Gastroesophageal sphincter (tissue), 4 donors: ENCODE data around the gene HS6ST3. TPM values are rescaled to one million over a fixed set of nuclear protein-coding genes. Genes with fewer than 3 reads are reported as not detected.

Experiments
- ATAC-seq: fragments of 150-250 bp; one replicate; pipeline ENCODE4 v1.9.1; 2016; ENCODE audit warnings: mild to moderate bottlenecking, moderate library complexity
- H3K27ac ChIP-seq, 4 donors: fragments of 200-600 bp; sonication (generic) in 3 of 4; 1 replicate in 3 of 4; 2 replicates in 1 of 4; pipeline ENCODE4 v1.5.1; 2016 to 2019
- H3K27me3 ChIP-seq: fragments of 200-600 bp; sonication (generic); one replicate; pipeline ENCODE4 v1.5.1; 2019
- H3K36me3 ChIP-seq, 2 donors: fragments of 200-600 bp; sonication (generic); one replicate each; pipeline ENCODE4 v1.5.1; 2019; ENCODE audit warnings: control low read depth in 1 of 2
- H3K4me1 ChIP-seq, 3 donors: fragments of 200-600 bp; sonication (generic); 1 replicate in 2 of 3; 2 replicates in 1 of 3; pipeline ENCODE4 v1.5.1; 2016 to 2019; ENCODE audit warnings: control low read depth in 2 of 3
- H3K4me3 ChIP-seq, 2 donors: fragments of 200-600 bp; sonication (generic); one replicate each; pipeline ENCODE4 v1.5.1; 2019; ENCODE audit warnings: mild to moderate bottlenecking in 1 of 2, moderate library complexity in 1 of 2
- H3K9me3 ChIP-seq, 3 donors: fragments of 200-600 bp; sonication (generic); one replicate each; pipeline ENCODE4 v1.5.1; 2017 to 2019; ENCODE audit warnings: control low read depth in 2 of 3
- EP300 ChIP-seq: sonication (generic); formaldehyde crosslinking; IDR thresholded peaks from one replicate; pipeline ENCODE4 v1.6.1; 2017; ENCODE audit warnings: antibody characterized with exemption, mild to moderate bottlenecking
- POLR2A ChIP-seq, 2 donors: fragments of 450-650 bp; IDR thresholded peaks; one replicate each; pipeline ENCODE4 v1.6.1; 2017; ENCODE audit warnings: antibody characterized with exemption in 2 of 2, mild to moderate bottlenecking in 2 of 2, moderate library complexity in 1 of 2
- POLR2AphosphoS5 ChIP-seq: sonication (generic); formaldehyde crosslinking; IDR thresholded peaks from one replicate; pipeline ENCODE4 v1.6.1; 2017; ENCODE audit warnings: antibody characterized with exemption
- WGBS, 2 donors: methylation state at CpG; one replicate each; pipeline ENCODE4 v1.1.5; 2018; ENCODE audit warnings: low coverage in 1 of 2; 5-methylcytosine and 5-hydroxymethylcytosine counted together
- total RNA-seq, 4 donors: library from RNA; depleted of rRNA; stranded (reverse); fragments of >200 nt; gene quantifications; one replicate each; pipeline ENCODE4 v1.1.0, GENCODE V29; 2016
- TF ChIP-seq, protein P1 (sequence below), 4 experiments: fragments of 200-600 bp in 2 of 4; fragments of 450-650 bp in 2 of 4; sonication (generic) in 1 of 4; IDR thresholded peaks; one replicate each; pipeline ENCODE4 v1.5.1; 2017 to 2019; ENCODE audit warnings: antibody characterized with exemption in 4 of 4, mild to moderate bottlenecking in 2 of 4, moderate library complexity in 2 of 4

Gene HS6ST3
- total RNA-seq, 4 donors from 2014 or later, result 3.4 to 13.2 (median 5.2) TPM

- Histone ChIP-seq H3K4me3 (no peak overlapping the region), H3K27ac (no peak overlapping the region), H3K9me3 (no peaks in the 10 kb centered on the region), H3K27me3 (no peaks in the 10 kb centered on the region), H3K36me3 (no peaks in the 10 kb centered on the region), H3K4me1 (no peaks in the 10 kb centered on the region)
- WGBS, 2 donors, result 67 to 93% methylated on average over 1 to 2 of the region's 2 CpGs
- no peak for ATAC-seq
- TF ChIP-seq EP300, result no peak
- TF ChIP-seq POLR2AphosphoS5, result no peak
- TF ChIP-seq, protein P1, sequence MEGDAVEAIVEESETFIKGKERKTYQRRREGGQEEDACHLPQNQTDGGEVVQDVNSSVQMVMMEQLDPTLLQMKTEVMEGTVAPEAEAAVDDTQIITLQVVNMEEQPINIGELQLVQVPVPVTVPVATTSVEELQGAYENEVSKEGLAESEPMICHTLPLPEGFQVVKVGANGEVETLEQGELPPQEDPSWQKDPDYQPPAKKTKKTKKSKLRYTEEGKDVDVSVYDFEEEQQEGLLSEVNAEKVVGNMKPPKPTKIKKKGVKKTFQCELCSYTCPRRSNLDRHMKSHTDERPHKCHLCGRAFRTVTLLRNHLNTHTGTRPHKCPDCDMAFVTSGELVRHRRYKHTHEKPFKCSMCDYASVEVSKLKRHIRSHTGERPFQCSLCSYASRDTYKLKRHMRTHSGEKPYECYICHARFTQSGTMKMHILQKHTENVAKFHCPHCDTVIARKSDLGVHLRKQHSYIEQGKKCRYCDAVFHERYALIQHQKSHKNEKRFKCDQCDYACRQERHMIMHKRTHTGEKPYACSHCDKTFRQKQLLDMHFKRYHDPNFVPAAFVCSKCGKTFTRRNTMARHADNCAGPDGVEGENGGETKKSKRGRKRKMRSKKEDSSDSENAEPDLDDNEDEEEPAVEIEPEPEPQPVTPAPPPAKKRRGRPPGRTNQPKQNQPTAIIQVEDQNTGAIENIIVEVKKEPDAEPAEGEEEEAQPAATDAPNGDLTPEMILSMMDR (IDR thresholded peaks at IDR 0.05), result no peak
- no peak for TF ChIP-seq POLR2A (IDR thresholded peaks at IDR 0.05)
Measured at GRCh38 chr13:96159725-96160124, 69.8 kb downstream of the HS6ST3 start.

- H3K27ac ChIP-seq, result no peak overlapping the region
- H3K4me1 ChIP-seq, result no peaks in the 10 kb centered on the region
- H3K27me3 ChIP-seq, result no peaks in the 10 kb centered on the region
- no peaks in the 10 kb centered on the region for H3K9me3 ChIP-seq
- H3K36me3 ChIP-seq, result no peaks in the 10 kb centered on the region
- no peak for ATAC-seq
- WGBS, 2 donors, result 60 to 61% methylated on average over 3 of the region's 3 CpGs
- no peak for TF ChIP-seq POLR2AphosphoS5
- no peak for TF ChIP-seq EP300
- TF ChIP-seq POLR2A (IDR thresholded peaks at IDR 0.05), result no peak
- TF ChIP-seq, protein P1 (IDR thresholded peaks at IDR 0.05), result no peak
- no peak overlapping the region for H3K4me3 ChIP-seq
Measured at GRCh38 chr13:96161141-96161540, 71.2 kb downstream of the HS6ST3 start.

DNA sequence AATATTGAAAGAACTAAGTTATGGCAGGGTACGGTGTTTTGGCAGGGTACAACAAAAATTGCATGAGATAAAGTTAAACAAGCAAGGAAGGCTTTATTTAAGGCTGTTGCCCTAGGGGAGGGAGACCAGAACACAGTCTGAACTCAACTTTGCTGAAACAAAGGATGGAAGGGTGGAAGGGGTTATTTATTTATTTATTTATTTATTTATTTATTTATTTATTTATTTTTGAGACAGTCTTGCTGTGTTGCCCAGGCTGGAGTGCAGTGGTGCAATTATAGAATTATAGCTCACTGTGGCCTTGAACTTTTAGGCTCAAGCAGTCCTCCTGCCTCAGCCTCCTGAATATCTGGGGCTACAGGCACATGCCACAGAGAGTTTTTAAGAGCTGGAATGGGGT is 75.9 kb downstream of the HS6ST3 start:
- H3K4me3 ChIP-seq, result no peak overlapping the region
- no peaks in the 10 kb centered on the region for H3K4me1 ChIP-seq
- H3K9me3 ChIP-seq, result no peaks in the 10 kb centered on the region
- H3K27me3 ChIP-seq, result no peaks in the 10 kb centered on the region
- TF ChIP-seq EP300, result no peak
- no peak for TF ChIP-seq POLR2AphosphoS5
- TF ChIP-seq, protein P1 (IDR thresholded peaks at IDR 0.05), result no peak
- no peak for TF ChIP-seq POLR2A (IDR thresholded peaks at IDR 0.05)
- H3K36me3 ChIP-seq, result no peaks in the 10 kb centered on the region
- ATAC-seq, result no peak
- WGBS, 2 donors, result 89% methylated on average over 1 of the region's 1 CpG; no CpG with 5 or more reads in 1 of the 2 donors
- no peak overlapping the region for H3K27ac ChIP-seq

DNA sequence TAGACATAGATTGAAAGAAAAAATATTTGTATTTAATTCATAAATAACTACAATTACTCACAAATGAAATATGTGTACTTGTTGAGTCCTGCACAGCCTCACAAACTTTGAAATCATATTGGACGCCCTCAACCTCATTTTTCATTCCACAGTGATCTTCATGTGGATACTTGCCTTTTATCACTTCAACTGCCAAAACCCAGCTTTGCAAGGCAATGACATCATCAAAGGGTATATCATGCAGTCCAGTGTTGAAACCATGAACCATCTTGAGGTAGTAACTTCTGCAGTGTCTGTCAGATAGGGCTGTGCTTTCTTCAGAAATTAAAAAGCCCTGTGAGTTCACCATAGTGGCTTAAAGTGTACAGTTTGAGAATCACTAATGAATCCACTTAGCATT is 82.2 kb downstream of the HS6ST3 start:
- Histone ChIP-seq H3K27ac (no peak overlapping the region), H3K4me1 (no peaks in the 10 kb centered on the region), H3K9me3 (no peaks in the 10 kb centered on the region), H3K4me3 (no peak overlapping the region), H3K36me3 (no peaks in the 10 kb centered on the region), H3K27me3 (no peaks in the 10 kb centered on the region)
- 44 to 64% methylated on average over 1 of the region's 1 CpG for WGBS, 2 donors
- no peak for TF ChIP-seq POLR2AphosphoS5
- TF ChIP-seq, protein P1 (IDR thresholded peaks at IDR 0.05), result no peak
- no peak for TF ChIP-seq POLR2A (IDR thresholded peaks at IDR 0.05)
- TF ChIP-seq EP300, result no peak
- ATAC-seq, result no peak

- H3K4me3 ChIP-seq, result no peak overlapping the region
- peaks cover 0 to 18% (median 0%) of the 10 kb centered on the region in 3 donors for H3K4me1 ChIP-seq
- no peak overlapping the region for H3K27ac ChIP-seq
- WGBS, 2 donors, result 71 to 89% methylated on average over 1 of the region's 1 CpG
- no peaks in the 10 kb centered on the region for H3K27me3 ChIP-seq
- ATAC-seq, result no peak
- H3K36me3 ChIP-seq, result no peaks in the 10 kb centered on the region
- TF ChIP-seq POLR2AphosphoS5, result no peak
- no peak for TF ChIP-seq POLR2A (IDR thresholded peaks at IDR 0.05)
- TF ChIP-seq EP300, result no peak
- TF ChIP-seq, protein P1 (IDR thresholded peaks at IDR 0.05), result no peak
- no peaks in the 10 kb centered on the region for H3K9me3 ChIP-seq
Measured at GRCh38 chr13:96178759-96179158, 88.9 kb downstream of the HS6ST3 start.
